HG02763 (cell line): ENCODE results near the gene FIGLA.

Experiments
- ATAC-seq: cut with Tn5 transposase; IDR thresholded peaks from one replicate; pipeline ENCODE4 v1.9.1; 2021; ENCODE audit warnings: mild to moderate bottlenecking, moderate library complexity; ENCODE audit not compliant: unreplicated experiment

FIGLA gene

GRCh38 chr2:70776266-70776665, 14.2 kb downstream of the FIGLA start:
- ATAC-seq = no peak

- no peak for ATAC-seq
Observed at GRCh38 chr2:70775141-70775540, 15.3 kb downstream of the FIGLA start.

- ATAC-seq = no peak
Observed at GRCh38 chr2:70772486-70773155, 17.8 kb downstream of the FIGLA start.

GRCh38 chr2:70771446-70771845, 19.0 kb downstream of the FIGLA start:
- peak; percentile 65 for ATAC-seq

- no peak for ATAC-seq
Observed at GRCh38 chr2:70769450-70769849, 21.0 kb downstream of the FIGLA start.

- ATAC-seq = no peak
Observed at GRCh38 chr2:70768590-70769085, 21.8 kb downstream of the FIGLA start.

- no peak for ATAC-seq
Observed at GRCh38 chr2:70767699-70768589, 22.5 kb downstream of the FIGLA start, which contains the start of gene ADD2. ADD2 (minus strand) TSS chr2:70768200; CDS start chr2:70706408, 61,792 bp downstream.

GRCh38 chr2:70767079-70767698, 23.3 kb downstream of the FIGLA start:
- no peak for ATAC-seq

GRCh38 chr2:70766357-70767078, 23.9 kb downstream of the FIGLA start:
- no peak for ATAC-seq

- ATAC-seq = no peak
Observed at GRCh38 chr2:70765507-70765906, 24.9 kb downstream of the FIGLA start.

- no peak for ATAC-seq
Observed at GRCh38 chr2:70759446-70759845, 31.0 kb downstream of the FIGLA start.

GRCh38 chr2:70757966-70758365, 32.5 kb downstream of the FIGLA start:
- no peak for ATAC-seq

- ATAC-seq = no peak
Observed at GRCh38 chr2:70757360-70757759, 33.1 kb downstream of the FIGLA start.

GRCh38 chr2:70756128-70756527, 34.3 kb downstream of the FIGLA start:
- ATAC-seq = no peak

- no peak for ATAC-seq
Observed at GRCh38 chr2:70753902-70754301, 36.5 kb downstream of the FIGLA start.

- ATAC-seq = no peak
Observed at GRCh38 chr2:70753031-70753430, 37.4 kb downstream of the FIGLA start.

GRCh38 chr2:70752396-70752795, 38.0 kb downstream of the FIGLA start:
- ATAC-seq = no peak

- no peak for ATAC-seq
Observed at GRCh38 chr2:70751881-70752280, 38.6 kb downstream of the FIGLA start.

- ATAC-seq = no peak
Observed at GRCh38 chr2:70750320-70750719, 40.1 kb downstream of the FIGLA start.

GRCh38 chr2:70748002-70748784, 42.2 kb downstream of the FIGLA start:
- no peak for ATAC-seq
